KBM-7 (cell line): ENCODE data around the gene MMAA.
"Not testable (repeated sequence)": the region's sequence is repeated elsewhere in the genome, so short reads cannot be mapped to it uniquely, and the experiment has no call there.

Experiments used
- DNase-seq: peaks from one replicate; pipeline ENCODE4 v3.0.0-alpha.2; 2015
- in situ Hi-C: fragments of 300-500 bp; cut with MboI; formaldehyde crosslinking; loops from 2 replicates; pipeline ENCODE4 v1.14.3; 2020; ENCODE audit warnings: low sequenced_read_pairs, low pct_unique_long_range_greater_than_20kb, mixed read lengths

The MMAA gene

DNA sequence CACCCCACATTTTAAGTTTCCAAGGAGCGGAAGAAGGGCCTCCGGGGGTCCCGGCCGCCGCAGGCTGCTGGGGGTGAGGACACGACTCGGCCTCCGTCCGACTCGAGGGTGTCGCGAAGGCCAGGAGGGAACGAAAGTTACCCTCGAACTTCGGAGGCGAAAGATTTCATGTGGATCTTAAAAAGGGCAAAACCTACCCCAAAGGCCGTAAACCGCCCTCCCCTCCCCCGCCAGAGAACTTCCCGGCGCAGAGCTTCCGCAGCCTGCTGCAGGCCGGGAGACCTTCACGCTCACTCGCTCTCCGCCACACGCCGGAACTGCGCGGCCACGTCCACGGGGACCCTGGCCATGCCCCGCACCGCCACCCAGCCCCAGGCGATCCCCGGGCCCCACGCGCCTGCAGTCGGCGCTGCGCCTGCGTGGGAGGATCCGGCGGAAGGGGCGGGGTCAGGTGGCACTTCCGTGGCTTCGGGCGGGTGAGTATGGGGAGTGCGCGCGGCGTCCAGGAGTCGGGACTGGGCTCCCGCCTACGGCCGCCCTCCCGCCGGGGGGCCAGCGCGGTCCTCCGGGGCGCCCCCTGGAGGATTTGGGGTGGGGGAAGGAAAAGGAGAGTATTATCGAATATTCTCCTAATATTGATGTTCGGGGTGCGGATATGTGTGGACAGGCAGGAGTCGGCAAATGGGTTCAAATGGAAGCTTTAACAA lies at the start of gene MMAA:
TSS of gene MMAA (plus strand) at position 454 of the 707 bp plus-strand sequence. CDS start 19,755 bp downstream, outside the sequence.
- DNase-seq = peak; percentile 96
- in situ Hi-C loops = no loop called here

DNA sequence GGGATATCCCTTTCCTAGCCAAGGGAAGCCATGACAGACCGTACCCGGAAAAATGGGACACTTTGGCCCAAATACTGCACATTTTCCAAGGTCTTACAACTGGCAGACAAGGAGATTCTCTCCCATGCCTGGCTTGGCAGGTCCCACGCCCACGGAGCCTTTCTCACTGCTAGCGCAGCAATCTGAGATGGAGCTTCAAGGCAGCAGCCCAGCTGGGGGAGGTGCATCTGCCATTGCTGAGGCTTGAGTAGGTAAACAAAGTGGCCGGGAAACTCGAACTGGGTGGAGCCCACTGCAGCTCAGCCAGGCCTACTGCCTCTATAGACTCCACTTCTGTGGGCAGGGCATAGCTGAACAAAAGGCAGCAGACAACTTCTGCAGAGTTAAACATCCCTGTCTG lies 44.6 kb upstream of the MMAA start:
- DNase-seq, in situ Hi-C loops: not testable (repeated sequence)

DNA sequence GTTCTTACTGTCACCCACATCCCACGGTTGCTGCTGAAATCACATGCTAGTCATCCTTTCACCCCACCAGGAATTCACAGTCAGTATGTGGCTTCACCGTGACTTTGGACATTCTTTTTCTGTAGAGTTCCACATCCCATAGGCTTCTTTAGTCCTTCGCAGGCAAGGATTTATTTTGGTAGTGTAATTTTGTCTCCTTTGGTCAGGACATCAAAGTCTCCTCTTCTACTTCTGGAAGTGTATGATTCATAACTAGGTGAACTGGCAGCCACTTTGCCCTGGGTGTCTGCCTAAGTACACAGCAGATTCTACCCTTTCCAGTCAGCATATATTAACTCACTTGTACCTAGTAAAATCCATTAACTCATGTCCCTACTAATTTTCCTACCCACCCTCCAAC lies 38.3 kb upstream of the MMAA start:
- DNase-seq = no peak
- in situ Hi-C loops = no loop called here

DNA sequence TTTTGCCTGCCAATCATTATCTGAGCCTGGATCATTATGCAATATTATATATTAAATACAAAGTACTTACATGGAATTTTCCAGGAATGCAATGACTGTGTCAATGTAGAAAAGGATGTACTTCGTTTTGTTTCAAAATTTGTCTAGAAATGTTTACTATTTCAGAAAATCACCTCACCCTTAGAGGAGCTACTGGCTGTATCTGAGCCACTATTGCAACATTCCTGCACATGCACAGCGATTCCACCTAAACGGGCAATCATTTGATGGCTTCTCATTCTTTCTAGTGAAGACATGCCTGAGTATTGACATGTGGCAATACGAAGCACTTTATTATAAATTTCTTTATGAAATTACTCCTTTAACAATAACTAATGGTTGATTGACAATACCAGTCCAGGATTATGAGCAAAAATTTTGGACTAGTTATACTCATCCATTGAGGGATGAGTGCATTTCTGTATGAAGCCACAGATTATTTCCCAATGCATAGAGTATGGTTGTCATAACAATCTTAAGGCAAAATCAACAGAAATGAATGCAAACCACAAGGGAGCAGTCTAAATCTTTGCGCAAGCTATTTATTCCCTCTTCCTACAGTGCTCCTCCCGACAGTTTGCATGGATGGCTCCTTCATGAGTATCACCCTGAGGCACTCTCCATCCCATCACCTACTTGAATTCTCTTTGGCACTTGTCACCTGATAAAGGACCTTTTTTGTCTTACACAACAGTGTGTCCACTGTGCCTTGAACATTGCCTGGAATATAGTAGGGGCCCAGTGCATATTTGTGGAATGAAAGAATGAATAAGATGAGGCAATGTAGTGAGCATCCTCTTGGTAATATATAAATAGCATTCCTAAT lies 35.8 kb upstream of the MMAA start:
- in situ Hi-C loops = no loop called here
- DNase-seq = no peak

DNA sequence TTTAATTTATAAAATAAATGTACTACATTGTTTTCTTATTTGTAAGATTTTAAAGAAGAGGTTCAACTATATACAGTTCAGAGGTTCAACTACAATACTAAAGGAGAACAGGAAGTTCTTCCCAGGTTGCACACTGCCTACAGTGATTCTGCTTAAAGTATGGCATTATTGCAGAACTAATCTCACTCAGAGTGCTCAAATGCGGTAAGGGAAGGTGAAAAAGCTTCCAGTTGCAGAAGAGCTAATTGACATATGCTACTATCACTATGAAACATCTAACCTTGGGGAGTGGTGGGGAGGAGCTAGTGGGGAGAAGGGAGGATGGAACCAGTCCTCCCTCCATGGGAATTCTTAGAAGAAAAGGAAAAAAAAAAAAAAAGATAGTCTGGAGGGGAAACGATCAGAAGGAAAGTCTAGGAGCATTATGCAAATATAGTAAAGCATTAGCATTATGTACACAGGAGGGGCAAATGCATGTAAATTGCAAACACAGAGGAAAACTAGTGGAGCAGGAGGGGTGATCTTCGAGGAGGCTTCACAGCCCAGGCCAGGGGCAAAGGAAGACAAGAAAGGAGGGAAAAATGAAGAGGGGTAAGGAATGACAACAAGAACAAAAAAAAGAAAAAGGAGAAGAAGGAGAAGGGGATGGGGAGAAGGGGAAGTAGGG lies 32.0 kb upstream of the MMAA start:
- in situ Hi-C loops = no loop called here
- DNase-seq = no peak

DNA sequence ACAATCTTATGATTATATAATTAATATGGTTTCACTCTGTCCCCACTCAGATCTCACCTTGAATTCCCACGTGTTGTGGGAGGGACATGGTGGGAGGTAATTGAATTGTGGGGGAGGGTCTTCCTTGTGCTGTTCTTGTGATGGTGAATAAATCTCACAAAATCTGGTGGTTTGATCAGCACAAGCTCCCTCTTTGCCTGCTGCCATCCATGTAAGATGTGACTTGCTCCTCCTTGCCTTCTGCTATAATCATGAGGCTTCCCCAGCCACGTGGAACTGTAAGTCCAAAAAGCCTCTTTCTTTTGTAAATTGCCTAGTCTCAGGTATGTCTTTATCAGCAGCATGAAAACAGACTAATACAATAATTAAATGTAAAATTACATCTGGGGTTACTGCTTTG lies 29.8 kb upstream of the MMAA start:
- in situ Hi-C loops, DNase-seq: not testable (repeated sequence)

DNA sequence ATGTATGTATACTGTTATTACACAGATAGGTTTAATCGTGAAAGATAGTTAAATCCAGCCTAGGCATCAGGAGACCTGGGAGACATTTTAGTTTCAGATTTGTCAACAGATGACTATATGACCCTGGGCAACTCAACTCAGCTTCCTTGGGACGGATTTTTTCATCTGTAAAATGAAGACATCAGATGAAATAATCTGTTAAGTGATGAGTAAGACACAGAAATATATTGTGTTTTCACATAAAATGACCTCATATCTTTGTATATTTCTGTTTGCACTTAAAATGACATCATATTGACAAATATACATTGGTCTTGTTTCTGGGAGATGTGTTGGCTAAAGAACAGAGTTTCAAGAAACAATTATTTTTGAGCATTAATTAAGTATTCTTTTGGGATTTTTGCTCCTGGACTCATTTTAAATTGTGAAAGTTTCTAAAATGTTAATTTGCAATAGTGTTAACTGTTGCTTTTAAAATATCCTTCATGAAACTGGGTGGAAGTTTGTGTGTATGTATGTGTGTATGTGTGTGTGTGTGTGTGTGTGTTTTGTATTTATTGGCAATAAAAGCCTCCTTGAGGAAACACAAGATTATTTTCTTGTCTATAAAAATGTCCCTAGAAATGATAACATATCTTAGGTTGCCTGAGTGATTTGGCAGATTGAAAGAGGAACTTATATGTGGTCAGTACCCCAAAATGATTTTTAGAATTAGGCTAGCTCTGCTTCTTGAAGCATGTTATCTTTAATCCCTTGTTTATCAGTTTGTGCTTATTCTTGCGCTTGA lies 29.1 kb upstream of the MMAA start:
- no peak for DNase-seq
- in situ Hi-C loops = no loop called here

DNA sequence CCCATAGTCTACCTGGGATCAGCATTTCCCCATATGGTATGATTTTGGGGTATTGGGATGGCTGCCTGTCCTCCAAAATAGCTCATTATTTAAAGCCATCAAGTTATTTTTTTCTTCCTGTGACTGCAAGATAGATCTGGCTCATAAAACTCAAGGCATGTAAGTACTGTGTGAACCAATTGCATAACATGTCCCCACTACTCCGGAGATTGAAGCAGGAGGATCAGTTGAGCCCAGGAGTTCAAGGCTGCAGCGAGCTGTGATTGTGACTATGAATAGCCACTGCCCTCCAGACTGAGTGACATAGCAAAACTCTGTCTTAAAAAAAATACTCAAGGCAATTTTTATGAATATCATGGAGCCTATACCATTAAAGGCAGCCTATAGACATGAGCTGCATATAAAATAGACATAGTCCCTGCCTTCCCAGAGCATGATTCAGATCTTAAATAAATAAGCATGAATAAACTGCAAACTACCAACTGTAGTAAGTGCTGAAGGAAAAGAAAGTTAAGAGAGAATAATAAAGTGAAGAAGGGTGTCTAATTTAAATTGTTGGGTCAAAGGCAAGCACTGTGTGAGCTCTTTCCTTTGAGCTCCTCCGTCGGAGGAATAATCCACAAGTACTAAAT lies 16.9 kb upstream of the MMAA start:
- in situ Hi-C loops = no loop called here
- DNase-seq = no peak

DNA sequence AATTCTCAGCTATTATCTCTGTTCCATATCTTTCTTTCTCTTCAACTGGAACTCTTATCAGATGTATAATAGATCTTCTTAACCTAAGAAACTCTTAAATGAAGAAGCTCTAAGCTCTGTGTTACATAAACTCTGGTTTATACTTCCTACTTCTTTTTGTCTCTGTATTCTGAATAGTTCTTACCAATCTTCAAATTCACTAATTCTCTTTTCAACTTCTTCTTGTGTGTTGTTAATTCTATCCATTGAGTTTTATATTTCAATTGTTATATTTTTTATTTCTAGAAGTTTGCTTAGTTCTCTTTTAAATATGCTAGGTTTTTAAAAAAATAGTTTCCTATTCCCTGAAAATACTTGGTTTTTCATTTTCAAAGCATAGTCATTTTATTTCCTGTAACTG lies 13.2 kb upstream of the MMAA start:
- no peak for DNase-seq
- in situ Hi-C loops = no loop called here

DNA sequence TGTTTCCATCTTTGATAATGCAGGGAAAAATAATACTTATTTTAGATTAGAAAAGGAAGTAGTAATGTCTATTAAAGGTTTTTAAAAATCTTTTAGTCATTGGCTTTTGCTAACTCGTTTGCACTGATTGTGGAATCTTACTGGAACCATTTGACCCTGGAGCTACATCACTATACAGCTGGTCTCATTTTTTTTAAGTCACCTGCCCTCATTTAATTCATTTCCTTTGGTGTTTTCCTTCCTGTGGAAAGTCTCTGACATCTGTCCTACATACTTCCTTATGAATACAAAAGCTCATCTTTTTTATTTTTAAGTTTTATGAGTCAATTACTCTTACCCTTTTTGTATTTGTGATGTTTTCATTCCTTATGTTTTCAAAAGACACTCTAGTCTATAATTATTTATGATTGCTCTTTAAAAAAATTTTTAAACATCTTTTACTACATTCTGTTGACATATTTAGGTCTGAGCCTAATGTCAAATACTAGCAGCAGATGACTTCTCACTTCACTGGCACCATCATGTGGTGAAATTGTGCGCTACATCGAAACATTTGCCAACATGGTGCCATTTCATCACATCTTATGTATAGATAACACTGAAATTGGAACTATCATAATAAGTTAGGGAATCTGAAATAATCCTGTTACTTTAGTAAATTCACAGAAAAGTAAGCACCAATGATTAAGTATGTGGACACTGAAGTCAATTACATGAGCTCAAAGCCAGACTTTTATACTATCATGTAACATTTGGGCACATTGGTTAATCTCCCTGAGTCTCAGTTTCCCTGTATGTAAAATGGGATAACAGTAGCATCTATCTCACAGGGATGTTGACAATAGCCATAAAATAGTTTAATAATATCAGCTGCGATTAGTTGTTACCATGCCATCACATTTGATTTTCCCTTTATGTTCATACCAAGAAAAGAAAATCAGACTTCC lies 9.4 kb upstream of the MMAA start:
- peak; percentile 77 for DNase-seq
- in situ Hi-C loops = no loop called here

DNA sequence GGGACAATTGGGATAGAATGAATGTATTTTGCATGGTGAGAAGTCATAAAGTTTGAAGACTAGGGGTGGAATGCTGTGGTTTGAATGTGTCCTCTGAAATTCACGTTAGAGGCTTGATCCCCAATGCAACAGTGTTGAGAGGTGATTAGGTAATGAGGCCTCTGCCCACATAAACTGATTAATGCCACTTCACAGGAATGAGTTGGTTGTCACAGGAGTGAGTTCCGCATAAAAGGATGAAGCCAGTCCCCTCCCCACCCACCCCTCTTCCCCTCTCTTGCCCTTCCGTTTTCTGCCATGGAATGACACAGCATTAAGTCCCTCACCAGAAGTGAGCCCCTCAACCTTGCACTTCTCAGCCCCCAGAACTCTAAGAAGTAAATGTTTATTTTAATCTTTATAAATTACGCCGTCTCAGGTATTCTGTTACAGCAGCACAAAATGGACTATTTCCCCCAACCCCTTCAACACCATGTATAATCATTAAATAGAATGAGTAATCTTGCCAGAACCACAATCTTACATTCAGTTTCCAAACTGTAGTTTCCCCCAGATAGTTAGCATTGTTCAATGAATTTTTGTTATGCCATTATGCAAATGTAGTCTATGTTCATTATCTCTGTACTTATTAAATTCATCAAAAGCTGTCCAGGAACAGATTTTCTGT lies 5.5 kb upstream of the MMAA start:
- in situ Hi-C loops = no loop called here
- DNase-seq = peak; percentile 35

DNA sequence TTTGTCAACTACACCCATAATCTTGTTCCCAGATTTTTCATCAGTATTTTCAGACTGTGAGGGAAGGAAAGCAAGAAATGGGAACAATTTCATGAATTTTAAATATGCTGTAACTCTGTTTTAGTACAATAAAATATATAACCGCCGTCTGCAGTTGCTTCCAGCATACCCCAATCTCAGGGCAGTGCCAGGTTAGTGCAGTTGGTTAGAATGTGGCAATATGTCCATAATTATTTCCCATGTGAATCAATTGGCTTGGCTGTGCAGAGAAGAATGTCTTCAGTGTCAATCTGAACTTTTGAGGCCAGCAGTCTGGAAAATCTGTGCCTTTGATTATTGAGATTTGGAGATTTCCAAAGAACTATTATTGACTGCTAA lies 5.0 kb upstream of the MMAA start:
- no peak for DNase-seq
- in situ Hi-C loops = no loop called here

DNA sequence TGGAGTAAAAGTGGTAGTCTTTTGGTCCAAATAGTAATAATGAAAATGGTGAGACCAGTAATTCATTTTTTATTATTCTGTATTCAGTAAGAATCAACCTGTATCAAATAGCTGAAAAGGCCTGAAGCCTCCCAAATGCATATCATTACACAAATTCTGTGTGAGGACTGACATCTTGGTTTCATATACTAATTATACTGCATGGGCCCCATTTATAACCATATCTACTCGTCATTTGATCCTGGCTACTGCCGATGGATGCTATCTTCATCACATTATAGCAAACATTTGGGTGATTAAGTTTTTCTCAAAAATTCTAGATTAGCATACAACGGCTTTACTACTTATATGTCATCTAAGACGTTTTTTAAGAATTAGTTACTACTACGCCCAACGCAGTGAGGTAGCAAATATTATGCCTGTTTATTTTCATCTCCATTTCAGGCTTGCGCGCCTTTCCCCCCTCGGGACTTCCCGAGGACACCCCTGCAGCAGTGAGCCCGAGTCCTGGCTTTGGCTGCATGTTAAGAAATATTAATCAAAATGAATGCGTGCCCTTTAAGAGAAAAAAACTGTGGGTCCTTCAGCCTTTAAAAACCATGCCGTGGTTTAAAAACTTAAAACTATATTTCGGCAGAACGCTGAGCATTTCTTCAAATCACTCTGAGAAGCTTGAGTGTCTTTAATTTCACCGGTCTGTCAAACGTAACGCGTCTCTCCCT lies 814 bp upstream of the MMAA start:
- no peak for DNase-seq
- in situ Hi-C loops = no loop called here

DNA sequence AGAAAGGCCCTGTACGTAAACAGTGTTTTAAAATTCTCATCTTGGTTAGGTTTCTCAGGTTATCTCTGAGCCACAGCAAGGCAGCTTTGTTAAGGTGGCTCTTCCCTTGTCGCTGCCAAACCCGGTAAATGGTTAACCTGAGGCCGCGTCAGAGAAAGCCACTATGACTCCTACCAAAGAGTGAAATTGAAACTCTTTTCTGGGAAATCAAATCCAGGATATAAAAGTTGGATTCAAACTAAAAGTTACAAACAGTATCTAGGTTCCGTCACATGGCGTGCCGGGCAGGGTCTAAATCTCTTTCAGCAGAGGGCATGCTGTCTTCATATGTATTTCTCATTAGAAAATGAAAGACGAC lies 433 bp downstream of the MMAA start:
- in situ Hi-C loops = no loop called here
- DNase-seq = no peak

DNA sequence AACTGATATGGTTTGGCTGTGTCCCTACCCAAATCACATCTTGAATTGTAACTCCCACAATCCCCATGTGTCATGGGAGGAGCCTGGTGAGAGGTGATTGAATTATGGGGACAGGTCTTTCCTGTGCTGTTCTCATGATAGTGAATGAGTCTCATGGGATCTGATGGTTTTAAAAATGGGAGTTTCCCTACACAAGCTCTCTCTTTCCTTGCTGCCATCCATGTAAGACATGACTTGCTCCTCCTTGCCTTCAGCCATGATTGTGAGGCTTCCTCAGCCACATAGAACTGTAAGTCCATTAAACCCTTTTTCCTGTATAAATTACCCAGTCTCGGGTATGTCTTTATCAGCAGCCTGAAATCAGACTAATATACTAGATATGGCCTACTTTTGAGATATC lies 2.9 kb downstream of the MMAA start:
- DNase-seq, in situ Hi-C loops: not testable (repeated sequence)

DNA sequence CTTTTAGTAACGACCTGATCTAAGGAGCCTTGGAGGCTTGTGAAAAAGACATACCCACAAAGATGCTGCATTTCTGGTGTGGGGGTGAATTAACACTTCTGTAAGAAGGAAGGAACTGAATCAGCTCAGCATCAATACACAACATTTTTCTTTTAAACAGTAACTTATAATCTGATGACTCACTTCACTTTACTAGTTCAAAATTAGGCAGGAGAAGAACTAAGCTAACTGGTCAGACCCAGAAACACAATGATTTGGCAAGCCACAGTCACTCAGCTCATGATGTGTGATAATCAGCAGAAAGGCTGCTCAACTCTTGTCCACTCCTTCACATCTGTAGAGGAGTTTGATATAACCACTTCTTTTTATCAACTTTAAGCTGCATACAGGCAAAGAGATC lies 4.6 kb downstream of the MMAA start:
- in situ Hi-C loops = no loop called here

More for the DNA sequence above, 4.6 kb downstream of the MMAA start:
- no peak for DNase-seq
